Measurements from ENCODE around the gene NDC1.

- TF ChIP-seq POLR2A (IDR thresholded peaks at IDR 0.05; ENCODE audit: low read length) (no peak), GATA1 (IDR thresholded peaks at IDR 0.05; ENCODE audit: low read depth, low read length) (no peak)
Measured at GRCh38 chr1:53851571-53852285, 13.6 kb upstream of the NDC1 start.
